Measurements from ENCODE around the gene OPCML.

DNA sequence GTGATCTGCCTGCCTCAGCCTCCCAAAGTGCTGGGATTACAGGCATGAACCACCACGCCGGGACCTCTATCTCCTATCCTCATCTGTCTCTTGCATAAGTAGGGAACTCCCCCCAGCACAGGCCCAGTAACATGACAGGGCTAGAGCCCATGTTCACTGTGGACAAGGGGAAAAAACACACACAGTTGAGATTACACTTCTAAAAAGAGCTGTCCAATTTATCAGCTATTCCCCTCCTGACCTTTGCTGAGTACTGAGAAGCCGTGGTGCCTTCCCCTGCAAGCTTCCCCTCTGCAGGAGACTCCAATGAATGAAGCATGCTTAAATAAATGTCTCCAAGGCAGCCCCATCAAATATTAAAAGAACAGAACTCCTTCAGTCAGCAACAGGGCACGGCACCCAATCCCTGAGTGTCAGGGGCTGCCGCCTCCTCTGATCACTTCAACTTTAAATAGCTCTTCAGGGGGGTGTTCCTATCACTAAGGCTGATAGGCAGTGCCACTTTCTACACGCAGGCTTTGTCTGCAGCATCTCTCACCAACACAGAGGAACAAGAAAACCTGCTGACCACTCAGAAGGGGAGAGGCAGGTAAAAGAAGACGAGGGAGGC lies 385.5 kb downstream of the OPCML start:
- TF ChIP-seq, protein P1, sequence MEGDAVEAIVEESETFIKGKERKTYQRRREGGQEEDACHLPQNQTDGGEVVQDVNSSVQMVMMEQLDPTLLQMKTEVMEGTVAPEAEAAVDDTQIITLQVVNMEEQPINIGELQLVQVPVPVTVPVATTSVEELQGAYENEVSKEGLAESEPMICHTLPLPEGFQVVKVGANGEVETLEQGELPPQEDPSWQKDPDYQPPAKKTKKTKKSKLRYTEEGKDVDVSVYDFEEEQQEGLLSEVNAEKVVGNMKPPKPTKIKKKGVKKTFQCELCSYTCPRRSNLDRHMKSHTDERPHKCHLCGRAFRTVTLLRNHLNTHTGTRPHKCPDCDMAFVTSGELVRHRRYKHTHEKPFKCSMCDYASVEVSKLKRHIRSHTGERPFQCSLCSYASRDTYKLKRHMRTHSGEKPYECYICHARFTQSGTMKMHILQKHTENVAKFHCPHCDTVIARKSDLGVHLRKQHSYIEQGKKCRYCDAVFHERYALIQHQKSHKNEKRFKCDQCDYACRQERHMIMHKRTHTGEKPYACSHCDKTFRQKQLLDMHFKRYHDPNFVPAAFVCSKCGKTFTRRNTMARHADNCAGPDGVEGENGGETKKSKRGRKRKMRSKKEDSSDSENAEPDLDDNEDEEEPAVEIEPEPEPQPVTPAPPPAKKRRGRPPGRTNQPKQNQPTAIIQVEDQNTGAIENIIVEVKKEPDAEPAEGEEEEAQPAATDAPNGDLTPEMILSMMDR (IDR thresholded peaks at IDR 0.05; ENCODE audit: poor library complexity, severe bottlenecking): no peak
- TF ChIP-seq RAD21 (conservative IDR thresholded peaks at IDR 0.05): no peak
- TF ChIP-seq EP300 (conservative IDR thresholded peaks at IDR 0.05; ENCODE audit: poor library complexity, severe bottlenecking): no peak
- no peak for TF ChIP-seq POLR2AphosphoS5 (IDR thresholded peaks at IDR 0.05)
- TF ChIP-seq SMC3 (conservative IDR thresholded peaks at IDR 0.05; ENCODE audit: poor library complexity): no peak
- TF ChIP-seq TAF1 (IDR thresholded peaks at IDR 0.05; ENCODE audit: low read depth): no peak
